Vagina (tissue), 2 donors: Measurements from ENCODE around the gene CPT2.

Source experiments
- POLR2A ChIP-seq, 2 donors: fragments of 450-650 bp; IDR thresholded peaks; one replicate each; pipeline ENCODE4 v1.6.1; 2017; ENCODE audit warnings: antibody characterized with exemption in 2 of 2, mild to moderate bottlenecking in 2 of 2, moderate library complexity in 2 of 2
- POLR2AphosphoS5 ChIP-seq, 2 donors: sonication (generic); formaldehyde crosslinking; IDR thresholded peaks; one replicate each; pipeline ENCODE4 v1.9.0; 2017; ENCODE audit warnings: antibody characterized with exemption in 2 of 2, mild to moderate bottlenecking in 2 of 2, low read depth in 1 of 2; ENCODE audit not compliant: insufficient read depth in 1 of 2
- TF ChIP-seq, protein P1 (sequence below), 3 experiments: fragments of 450-650 bp in 2 of 3; fragments of 200-600 bp in 1 of 3; sonication (generic) in 1 of 3; IDR thresholded peaks; one replicate each; pipeline ENCODE4 v1.5.1; 2017 to 2019; ENCODE audit warnings: antibody characterized with exemption in 3 of 3, mild to moderate bottlenecking in 2 of 3, moderate library complexity in 2 of 3

DNA sequence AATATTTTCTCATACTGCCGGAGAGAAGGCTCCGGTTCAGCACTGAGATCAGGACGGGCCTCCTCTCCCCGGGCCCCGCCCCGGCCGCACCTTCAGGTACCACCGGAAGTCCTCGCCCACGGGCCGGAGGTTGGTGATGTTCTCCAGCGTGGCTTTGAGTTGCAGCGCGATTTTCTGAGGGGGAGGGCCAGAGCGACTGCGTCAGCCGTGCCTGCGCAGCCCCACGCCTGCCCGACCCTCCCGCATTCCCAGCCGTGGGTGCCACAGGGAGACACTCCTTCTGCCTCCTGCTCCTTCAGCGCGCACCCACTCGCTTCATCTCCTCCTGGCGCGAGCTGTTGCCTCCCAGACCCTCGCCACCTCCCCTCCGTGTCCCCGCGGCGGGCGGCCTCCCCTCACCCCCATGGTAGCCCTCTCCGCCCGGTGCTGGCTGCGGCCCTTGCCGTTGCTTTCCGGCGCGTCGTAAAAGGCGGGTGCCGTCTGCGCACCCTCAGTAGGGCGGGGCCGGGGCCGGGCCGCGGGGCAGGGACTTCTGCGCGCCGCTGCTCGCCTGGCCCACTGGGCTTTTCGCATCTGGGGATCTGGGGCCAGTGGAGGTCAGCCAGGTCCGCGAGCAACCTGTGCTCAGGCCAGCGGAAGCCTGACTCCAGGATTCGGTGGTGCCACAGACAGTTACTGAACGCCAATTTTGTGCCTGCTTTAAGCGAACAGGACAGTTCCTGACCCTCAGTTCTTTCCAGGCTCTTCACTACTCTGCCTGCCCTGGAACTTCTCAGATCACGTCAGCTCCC lies 23.7 kb downstream of the CPT2 start, which contains the start of gene CZIB:
- TF ChIP-seq, protein P1, sequence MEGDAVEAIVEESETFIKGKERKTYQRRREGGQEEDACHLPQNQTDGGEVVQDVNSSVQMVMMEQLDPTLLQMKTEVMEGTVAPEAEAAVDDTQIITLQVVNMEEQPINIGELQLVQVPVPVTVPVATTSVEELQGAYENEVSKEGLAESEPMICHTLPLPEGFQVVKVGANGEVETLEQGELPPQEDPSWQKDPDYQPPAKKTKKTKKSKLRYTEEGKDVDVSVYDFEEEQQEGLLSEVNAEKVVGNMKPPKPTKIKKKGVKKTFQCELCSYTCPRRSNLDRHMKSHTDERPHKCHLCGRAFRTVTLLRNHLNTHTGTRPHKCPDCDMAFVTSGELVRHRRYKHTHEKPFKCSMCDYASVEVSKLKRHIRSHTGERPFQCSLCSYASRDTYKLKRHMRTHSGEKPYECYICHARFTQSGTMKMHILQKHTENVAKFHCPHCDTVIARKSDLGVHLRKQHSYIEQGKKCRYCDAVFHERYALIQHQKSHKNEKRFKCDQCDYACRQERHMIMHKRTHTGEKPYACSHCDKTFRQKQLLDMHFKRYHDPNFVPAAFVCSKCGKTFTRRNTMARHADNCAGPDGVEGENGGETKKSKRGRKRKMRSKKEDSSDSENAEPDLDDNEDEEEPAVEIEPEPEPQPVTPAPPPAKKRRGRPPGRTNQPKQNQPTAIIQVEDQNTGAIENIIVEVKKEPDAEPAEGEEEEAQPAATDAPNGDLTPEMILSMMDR (IDR thresholded peaks at IDR 0.05), result peak in 1 of 3 experiments; percentile 17
- TF ChIP-seq POLR2AphosphoS5 (IDR thresholded peaks at IDR 0.05; ENCODE audit: insufficient read depth in 1 of 2, low read depth in 1 of 2) (peak; percentile 83 to 99), POLR2A (IDR thresholded peaks at IDR 0.05) (peak in 1 of 2 donors; percentile 91)
